Measurements from ENCODE around the gene CPLX1.

GRCh38 chr4:803884-804283, 22.0 kb downstream of the CPLX1 start:
- TF ChIP-seq CTCF (IDR thresholded peaks at IDR 0.05): no peak
- no peak for TF ChIP-seq FOXP1 (CRISPR knock-in tag; IDR thresholded peaks at IDR 0.05; ENCODE audit: borderline replicate concordance)
- no peak for TF ChIP-seq JUN (CRISPR knock-in tag; IDR thresholded peaks at IDR 0.05)
- TF ChIP-seq NR3C1 (CRISPR knock-in tag; conservative IDR thresholded peaks at IDR 0.05; ENCODE audit: low read depth): no peak
- TF ChIP-seq CDX4 (CRISPR knock-in tag; IDR thresholded peaks at IDR 0.05; ENCODE audit: borderline replicate concordance): no peak
- TF ChIP-seq AFF4 (CRISPR knock-in tag; IDR thresholded peaks at IDR 0.05; ENCODE audit: borderline replicate concordance): no peak
- no peak for TF ChIP-seq MAX (CRISPR knock-in tag; IDR thresholded peaks at IDR 0.05)
- no peak for TF ChIP-seq RELA (CRISPR knock-in tag; IDR thresholded peaks at IDR 0.05; ENCODE audit: borderline replicate concordance)
